Stimulated activated CD4-positive, alpha-beta T cell treated with anti-CD3 and anti-CD28 coated beads, Interleukin-15, amount 100 ng/mL, for 24 hours (primary cell): ENCODE results near the gene SLC11A1.

Source experiments
- DNase-seq: peaks from one replicate; pipeline ENCODE4 v3.0.0-alpha.2; 2020

Gene SLC11A1

DNA sequence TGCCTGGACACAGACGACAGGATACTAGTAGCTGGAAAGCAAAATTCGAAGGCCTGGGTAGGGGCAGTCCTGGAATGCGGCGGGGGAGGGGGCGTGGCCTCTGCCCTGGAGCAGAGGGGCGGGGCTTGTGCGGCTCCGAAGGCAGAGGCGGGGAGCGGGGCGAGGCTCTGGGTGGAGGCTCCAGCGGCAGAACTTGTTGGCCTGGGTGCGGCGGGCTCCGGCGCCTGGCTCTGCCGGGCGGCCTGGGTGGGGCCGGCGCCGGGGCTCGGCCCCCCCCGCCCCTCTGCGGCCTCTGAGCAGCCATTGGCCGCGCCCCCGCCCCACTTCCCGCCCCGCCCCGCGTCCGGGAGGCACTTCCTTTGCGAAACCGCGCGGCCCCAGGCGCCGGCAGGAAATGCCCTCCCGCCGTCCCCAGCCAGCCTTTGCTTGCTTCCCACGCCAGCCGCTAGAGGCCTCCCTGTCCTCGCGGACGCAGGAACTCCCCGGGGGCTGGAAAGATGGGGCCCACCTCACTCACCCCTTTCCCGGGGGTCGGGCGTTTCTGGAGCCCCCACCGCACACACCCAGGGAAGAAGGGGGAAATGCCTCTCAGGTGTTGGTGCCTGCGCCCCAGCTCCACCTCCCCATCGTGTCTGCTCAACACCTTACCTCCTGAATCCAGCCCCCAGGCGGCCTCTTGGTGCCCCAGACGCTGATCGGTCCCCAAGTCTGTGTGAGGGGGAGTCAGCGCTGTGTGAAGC lies 24.3 kb downstream of the SLC11A1 start:
- peak; percentile 98 for DNase-seq

DNA sequence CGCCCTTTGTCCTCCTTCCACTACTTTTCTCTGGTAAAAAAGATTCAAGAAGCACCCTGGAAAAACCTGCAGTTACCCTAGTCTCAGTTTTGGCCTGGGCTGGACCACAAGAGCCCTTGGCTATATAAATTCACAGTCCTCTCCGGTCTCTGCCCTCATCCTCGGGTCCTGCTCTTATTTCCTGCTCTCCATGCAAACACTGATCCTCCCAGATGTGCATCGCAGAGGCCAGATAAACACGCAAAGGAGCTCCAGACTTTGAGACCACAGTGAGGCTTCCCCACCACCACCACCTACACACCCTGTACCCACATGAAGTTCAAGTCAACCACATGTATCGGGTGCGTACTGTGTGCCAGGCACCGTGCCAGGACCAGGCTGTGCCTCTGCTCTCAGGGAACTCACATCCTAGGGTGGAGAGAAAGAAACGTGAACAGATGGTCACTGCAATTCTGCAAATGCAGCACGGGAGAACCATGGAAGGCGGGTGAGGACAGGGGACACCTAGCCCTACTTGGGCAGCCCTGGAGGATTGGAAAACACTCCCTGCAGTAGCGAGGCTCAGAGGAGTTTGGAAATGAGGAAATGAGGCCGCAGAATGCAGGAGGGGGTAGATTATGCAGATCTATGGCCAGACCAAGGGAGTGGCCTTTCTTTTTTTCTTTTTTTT lies 25.0 kb downstream of the SLC11A1 start:
- peak; percentile 82 for DNase-seq

DNA sequence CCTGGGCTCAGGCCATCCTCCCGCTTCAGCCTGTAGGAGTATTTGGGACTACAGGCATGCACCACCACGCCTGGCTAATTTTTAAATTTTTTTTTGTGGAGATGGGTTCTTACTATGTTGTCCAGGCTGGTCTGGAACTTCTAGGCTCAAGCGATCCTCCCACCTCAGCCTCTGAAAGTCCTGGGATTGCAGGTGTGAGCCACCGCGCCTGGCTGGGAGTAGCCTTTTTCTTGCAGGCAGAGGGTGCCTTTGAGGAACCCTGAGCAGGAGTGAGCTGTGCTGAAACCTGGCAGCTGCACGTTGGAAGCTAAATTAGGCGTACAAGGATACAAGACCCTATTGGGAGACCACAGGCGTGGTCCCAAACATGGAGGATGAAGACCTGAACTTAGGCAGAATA lies 25.6 kb downstream of the SLC11A1 start:
- no peak for DNase-seq

DNA sequence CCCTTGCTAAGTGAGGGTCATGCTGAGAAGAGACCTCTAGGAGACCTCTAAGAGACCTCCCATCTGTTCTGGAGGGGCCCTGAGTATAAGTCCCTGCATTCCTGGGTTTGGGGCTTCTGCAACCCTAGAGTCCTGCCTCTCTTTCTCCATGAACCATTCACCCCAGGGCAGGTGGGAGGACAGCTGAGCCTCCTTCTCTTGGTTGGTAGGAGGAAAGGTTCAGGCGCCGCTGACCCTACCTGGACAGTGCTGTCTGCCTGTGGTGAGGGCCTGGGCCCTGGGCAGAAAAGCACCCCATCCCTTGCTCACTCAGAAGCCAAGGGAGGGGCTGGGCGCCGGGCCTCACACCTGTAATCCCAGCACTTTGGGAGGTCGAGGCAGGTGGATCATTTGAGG lies 36.2 kb downstream of the SLC11A1 start:
- no peak for DNase-seq

DNA sequence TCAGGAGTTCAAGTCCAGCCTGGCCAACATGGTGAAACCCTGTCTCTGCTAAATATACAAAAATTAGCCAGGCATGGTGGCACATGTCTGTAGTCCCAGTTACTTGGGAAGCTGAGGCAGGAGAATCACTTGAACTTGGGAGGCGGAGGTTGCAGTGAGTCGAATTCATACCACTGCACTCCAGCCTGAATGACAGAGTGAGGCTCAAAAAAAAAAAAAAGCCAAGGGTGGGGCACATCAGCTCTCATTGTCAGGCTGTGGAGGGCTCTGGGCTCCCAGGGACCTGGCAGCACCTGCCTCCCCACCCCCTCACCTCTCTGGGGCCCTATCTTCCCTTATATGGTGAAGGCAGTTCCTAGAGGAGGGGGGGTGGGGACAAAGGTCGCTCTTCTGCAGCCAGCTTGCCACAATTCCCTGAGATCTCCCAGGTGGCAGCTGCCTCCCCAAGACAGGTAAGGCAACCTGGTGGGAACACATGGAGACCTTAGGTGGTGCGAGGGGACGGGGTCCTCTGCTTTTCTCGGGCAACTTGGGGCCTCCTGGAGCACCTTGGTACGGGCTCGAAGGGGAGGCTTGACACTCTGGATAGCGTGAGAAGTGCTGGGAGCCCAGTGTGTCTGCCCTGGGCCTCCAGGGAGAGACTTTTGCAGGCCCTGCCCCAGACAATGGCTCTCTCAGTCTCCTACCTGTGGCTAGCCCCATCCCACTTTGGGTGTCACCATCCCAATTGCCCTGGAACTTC lies 36.8 kb downstream of the SLC11A1 start, which contains the start of gene VIL1:
VIL1 (plus strand) TSS at position 407 of the 742 bp plus-strand sequence. CDS start 4,656 bp downstream, outside the sequence.
- no peak for DNase-seq

DNA sequence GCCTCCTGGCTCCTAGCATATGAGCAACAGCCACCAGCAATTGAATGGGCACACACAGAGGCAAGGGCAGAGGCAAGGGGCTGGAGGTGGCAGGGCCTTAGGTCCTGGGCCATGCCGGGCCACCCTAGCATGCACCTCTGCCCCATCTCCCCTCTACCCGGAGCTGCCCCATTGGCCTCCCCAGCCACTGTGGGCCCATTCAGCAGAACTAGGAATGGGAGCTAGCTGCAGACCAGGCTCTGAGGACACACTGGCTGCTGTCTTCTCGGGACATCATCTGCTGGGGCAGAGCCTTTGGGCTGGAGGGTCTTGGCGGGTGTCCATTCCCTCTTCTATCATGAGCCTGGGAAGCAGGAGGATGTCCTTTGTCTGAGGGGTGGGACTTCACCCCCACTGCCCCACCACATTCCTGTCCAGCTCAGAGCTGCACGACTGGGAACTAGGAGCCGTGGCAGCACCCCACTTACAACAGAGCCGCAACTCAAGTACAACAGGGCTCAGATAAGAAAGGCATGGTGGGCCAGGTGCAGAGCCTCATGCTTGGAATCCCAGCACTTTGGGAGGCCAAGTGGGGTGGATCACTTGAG lies 37.6 kb downstream of the SLC11A1 start:
- DNase-seq, result no peak

DNA sequence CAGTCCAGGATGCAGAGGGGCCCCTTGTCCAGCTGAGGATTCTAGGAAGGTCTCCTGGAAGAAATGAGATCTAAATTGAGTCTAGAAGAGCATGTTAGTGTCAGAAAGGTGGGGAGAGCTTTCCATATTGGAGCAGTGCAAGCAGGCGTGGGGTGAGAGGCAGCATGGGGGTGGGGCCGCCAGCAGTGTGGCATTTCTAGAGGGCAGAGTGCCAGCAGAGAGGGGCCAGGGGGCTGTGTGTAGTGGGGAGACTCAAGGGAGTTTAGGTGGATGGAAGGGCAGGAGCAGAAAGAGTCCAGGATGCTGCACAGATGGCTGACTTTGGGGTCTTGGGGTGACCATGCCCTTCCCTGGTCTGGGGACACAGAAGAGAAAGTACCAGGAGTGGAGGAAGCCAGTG lies 39.0 kb downstream of the SLC11A1 start:
- DNase-seq, result no peak

DNA sequence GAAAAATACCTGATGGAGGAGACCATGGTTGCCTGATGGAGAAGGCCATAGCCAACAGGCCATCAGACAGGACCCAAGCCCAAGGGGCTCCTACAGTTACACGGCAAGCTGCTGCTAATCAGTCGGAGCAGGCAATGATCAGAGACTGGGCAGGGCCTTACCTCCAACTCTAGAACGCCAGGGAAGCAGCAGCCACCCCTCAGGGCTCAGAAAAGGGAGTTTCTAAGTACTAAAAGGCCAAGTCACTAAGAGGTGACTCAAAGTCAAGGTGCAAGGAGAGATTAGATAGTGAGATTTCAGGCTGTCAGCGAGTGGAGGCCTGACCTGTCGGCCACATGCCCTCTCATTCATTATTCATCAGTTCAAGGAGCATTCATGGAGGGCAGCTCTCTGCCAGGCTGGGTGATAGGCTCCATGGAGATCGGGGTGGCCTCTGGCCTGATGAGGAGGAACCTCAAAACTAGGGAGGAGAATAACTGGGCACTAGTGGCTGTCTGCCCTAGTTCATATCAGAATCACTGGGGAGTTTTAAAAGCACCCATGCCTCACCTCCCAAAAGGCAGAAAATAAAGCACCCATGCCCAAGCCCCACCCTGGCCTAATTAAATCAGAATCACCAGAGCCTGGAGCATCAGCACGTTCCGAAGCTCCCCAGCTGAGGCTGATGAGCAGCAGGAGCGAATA lies 40.5 kb downstream of the SLC11A1 start:
- DNase-seq, result no peak

DNA sequence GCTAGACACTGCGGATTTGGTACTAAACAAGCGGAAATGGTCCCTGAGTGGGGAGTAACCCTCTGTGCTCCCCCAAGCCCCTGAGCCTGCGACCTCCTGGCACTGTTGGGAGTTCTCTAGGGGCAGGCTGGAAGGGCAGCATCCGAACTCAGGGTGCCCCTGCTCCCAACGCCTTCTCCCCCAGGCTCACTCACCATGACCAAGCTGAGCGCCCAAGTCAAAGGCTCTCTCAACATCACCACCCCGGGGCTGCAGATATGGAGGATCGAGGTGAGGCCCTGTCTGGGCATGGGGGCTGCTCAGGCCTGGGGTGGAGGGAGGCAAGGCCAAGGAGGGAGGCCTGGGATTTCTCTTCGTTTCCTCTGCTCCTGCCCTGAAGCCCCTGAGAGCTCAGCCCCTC lies 41.5 kb downstream of the SLC11A1 start:
- DNase-seq, result no peak

DNA sequence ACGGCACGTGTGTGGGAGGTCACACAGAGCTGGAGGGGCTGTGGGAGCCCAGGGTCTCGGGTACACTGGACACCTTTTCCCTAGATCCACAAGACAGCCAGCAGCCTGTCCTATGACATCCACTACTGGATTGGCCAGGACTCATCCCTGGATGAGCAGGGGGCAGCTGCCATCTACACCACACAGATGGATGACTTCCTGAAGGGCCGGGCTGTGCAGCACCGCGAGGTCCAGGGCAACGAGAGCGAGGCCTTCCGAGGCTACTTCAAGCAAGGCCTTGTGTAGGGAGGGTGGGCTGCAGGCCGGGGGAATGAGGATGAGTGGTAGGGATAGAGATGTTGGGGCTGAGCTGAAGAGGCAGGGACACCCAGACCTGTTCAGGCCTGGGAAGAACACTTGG lies 43.5 kb downstream of the SLC11A1 start:
- DNase-seq, result no peak

DNA sequence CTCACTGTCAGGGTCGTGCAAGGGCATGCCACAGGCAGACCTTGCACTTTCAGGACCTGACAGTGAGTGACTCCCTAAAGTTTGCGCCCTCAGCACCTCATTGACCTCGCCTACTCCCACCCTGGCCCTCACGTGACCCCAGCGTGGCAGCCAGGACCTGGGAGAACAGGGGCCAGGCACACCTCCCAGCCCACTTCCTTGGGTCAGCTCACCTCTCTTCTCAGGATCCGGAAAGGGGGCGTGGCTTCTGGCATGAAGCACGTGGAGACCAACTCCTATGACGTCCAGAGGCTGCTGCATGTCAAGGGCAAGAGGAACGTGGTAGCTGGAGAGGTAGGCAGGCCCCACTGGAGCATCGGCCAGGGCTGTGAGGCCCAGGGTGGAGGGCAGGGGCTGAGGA lies 45.7 kb downstream of the SLC11A1 start:
- no peak for DNase-seq

DNA sequence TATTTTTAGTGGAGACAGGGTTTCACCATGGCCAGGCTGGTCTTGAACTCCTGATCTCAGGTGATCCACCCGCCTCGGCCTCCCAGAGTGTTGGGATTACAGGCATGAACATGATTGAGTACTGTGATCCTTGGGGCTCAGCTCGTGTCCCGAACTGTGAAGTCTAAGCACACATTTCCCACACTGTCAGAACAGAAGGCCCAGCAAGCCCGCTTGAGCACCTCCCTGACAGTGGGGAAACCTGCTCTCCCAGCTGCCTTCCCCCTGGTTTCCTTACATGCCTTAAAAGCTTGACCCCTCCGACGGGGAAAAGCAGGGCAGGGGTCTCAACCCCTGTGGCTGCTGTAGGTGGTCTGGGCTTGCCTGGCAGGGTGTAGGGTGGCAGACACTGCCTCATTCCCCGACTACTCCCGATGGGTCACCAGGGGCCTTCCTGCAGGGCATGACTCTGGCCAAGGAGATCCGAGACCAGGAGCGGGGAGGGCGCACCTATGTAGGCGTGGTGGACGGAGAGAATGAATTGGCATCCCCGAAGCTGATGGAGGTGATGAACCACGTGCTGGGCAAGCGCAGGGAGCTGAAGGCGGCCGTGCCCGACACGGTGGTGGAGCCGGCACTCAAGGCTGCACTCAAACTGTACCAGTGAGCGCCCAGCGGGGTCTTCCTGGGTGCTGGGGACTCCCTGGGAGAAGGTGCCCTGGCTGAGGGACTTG lies 46.9 kb downstream of the SLC11A1 start:
- DNase-seq, result no peak

DNA sequence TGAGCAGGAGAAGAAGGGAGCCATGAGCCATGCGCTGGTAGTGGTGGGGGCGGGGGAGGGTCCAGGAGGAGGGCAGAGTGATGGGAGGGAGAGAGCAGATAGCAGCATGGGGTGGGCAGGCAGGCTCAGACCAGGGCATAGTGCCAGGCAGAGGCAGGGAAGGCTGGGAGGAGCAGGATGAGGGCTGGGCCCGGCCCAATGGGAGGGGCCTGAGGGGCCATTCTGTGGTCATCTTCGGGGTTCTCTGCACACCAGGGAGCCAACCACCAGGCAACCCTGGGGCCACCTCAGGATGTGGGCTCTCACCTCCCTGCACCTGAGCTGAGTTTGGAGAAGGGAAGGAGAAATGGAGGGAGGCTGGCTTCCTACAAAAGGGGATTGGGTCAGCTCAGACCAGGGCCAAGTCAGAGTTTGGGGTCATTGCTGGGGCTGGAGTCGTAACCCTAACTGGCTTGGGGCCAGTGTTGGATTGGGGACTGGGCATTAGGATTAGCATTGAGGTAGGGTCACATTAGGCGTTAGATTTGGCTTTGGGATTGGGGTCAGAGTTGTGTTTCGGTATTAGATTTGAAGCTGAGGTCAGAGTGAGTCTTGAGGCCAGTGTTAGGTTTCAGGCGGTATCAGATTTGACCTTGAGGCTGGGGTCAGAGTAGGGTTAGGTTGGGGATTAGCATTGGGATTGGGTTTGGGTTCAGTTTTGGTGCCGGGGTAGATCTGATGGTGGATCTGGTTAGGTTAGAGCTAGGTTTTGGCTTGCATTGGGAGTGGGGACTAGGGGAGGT lies 48.0 kb downstream of the SLC11A1 start:
- no peak for DNase-seq

DNA sequence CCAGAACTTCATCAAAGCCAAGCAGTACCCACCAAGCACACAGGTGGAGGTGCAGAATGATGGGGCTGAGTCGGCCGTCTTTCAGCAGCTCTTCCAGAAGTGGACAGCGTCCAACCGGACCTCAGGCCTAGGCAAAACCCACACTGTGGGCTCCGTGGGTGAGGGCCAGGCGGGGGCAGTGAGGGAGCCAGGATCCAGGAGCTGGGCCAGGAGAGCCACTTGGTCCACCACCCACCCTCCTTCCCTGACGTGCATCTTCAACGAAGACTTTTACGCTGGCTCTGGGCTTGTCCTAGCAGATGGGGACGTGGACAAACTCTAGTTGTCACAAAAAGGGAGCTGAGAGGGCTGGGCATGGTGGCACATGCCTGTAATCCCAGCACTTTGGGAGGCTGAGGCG lies 48.6 kb downstream of the SLC11A1 start:
- DNase-seq, result no peak

DNA sequence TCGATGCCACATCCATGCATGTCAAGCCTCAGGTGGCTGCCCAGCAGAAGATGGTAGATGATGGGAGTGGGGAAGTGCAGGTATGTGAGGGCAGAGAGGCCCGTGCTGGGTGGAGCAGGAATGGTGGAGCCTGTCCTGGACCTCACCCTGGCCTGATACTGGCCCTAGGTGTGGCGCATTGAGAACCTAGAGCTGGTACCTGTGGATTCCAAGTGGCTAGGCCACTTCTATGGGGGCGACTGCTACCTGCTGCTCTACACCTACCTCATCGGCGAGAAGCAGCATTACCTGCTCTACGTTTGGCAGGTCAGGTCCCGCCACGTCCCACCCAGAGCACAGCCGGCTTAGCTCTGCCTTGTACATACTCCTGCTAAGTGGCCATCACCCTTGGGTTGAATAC lies 49.8 kb downstream of the SLC11A1 start:
- no peak for DNase-seq

DNA sequence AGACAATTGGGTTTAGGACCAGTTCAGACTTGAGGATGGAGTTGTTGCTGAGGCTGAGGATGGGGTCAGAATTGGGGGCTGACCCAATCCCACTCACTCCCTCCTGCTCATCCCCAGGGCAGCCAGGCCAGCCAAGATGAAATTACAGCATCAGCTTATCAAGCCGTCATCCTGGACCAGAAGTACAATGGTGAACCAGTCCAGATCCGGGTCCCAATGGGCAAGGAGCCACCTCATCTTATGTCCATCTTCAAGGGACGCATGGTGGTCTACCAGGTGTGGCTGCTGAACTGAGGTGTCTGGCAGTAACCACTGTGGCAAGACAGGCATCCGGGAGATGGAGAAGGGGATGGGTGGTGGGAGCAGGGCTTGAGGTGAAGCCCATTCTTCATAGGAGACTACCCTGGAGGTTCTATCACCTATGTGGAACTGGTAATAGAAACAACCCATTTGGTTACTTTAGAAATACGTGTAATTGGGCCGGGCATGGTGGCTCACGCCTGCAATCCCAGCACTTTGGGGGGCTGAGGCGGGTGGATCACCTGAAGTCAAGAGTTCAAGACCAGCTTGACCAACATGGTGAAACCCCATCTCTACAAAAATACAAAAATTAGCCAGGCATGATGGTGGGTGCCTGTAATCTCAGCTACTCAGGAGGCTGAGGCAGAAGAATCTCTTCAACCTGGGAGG lies 50.7 kb downstream of the SLC11A1 start:
- DNase-seq, result no peak

DNA sequence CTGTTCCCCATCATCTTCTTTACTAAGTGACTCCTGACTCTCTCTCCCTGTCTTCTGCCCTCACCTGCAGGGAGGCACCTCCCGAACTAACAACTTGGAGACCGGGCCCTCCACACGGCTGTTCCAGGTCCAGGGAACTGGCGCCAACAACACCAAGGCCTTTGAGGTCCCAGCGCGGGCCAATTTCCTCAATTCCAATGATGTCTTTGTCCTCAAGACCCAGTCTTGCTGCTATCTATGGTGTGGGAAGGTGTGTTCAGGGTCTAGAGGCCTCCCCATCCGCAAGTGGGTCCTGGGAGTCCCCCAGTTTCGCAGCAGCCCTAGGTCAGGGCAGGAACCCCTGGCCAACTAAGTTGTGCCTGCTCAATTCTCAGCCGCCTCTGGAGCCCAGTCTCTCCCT lies 52.4 kb downstream of the SLC11A1 start:
- DNase-seq, result no peak

DNA sequence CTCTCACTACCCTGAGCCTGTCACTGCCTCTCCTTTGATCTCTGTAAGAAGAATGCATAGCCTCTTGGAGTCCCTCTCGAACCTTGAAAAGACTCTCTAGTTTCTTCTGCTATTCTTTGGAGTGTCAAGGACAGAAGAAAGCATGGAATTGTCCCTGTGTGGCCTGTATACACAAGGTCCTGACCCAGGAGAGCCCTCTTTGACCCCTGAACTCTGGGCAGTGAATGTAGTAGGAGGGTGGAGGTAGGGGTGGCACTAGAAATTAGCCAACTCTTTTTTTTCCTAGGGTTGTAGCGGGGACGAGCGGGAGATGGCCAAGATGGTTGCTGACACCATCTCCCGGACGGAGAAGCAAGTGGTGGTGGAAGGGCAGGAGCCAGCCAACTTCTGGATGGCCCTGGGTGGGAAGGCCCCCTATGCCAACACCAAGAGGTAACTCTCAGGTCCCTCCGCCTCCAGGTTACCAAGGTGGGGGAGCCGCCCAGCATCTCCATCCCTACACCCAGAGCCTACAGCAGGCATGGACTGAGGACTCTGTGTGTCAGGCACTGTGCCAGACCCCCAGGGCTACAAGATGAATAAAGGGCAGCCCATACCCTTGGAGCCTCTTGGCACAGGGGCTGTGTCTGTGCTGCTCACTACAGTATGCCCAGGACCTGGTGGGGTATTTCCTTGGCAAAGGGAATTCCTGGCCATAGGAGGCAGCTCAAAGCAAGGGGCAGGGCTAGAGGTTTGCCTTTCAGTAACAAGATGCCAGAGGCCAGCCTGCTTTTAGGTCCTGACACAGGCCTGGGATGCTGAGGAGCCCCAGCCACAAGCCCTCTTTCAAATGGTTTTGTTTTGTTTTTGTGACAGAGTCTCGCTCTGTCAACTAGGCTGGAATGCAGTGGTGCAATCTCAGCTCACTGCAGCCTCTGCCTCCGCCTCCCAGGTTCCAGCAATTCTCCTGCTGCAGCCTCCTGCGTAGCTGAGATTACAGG lies 53.2 kb downstream of the SLC11A1 start:
- no peak for DNase-seq

DNA sequence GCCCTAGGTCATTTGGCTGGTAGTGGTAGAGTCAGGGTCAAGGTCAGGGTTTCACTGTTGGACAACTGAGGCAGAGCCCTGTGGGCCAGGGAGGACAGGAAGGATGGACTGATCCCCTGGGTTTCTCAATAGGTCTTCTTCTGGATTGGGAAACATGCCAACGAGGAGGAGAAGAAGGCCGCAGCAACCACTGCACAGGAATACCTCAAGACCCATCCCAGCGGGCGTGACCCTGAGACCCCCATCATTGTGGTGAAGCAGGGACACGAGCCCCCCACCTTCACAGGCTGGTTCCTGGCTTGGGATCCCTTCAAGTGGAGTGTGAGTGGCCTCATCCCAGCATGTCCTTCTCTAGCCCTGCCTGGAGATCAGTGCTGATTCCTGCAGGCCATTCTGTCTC lies 54.9 kb downstream of the SLC11A1 start:
- DNase-seq, result no peak

DNA sequence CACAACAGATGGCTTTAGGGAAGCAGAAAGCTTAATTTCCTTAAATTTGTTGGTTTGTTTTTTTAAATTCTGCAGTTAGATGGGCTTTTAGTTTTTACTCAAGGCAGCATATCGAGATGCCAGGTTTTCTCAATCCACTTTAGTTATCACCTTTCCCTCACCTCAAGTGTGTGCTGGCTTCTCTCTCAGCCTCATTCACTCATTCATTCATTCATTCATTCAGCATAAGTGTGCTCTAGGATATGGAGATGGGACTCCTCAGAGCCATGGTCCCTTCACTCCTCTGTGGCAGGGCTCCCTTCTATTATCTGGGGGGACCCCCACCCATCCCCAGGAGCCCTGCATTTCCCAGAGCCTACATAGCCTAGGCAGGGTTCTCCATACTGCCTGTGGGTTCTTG lies 55.9 kb downstream of the SLC11A1 start:
- no peak for DNase-seq
